ENCODE data around the gene TRIM52. TPM values are rescaled to one million over a fixed set of nuclear protein-coding genes. Genes with fewer than 3 reads are reported as not detected.

TRIM52 gene
- total and polyA plus RNA-seq, 2 of the 4 experiments (the other 2 are of a cell fraction), result 2.3 to 6.9 TPM

DNA sequence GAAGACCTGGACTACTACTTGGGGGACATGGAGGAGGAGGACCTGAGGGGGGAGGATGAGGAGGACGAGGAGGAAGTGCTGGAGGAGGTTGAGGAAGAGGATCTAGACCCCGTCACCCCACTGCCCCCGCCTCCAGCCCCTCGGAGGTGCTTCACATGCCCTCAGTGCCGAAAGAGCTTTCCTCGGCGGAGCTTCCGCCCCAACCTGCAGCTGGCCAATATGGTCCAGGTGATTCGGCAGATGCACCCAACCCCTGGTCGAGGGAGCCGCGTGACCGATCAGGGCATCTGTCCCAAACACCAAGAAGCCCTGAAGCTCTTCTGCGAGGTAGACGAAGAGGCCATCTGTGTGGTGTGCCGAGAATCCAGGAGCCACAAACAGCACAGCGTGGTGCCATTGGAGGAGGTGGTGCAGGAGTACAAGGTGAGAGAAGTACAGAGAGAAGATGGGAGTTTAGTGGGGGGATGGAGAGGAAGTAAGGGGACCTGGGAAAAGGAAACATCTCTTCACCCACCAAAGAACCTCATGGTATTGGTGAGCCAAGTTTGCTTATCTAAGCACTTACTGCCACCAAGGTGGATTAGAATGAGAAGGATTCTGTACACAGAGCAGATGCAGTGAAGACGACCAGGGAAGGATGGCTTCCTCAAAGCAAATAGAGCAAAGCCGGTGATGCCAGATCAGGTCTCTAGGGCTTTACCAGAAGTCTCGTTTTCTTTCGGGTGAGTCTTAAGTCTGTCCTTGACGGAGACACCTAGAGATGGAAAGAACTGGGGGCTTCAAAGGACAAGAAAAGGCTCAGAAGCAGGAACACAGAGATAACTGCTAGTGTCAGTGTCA lies 36.3 kb downstream of the TRIM52 start:
- peak overlapping the region; percentile 89 for H3K14ac ChIP-seq (replicated peaks; ENCODE audit: low read depth, low read length)
- H3K18ac ChIP-seq (ENCODE audit: low read depth, low read length), result no peak overlapping the region
- ChIA-PET CTCF (no interaction called here), POLR2A (ENCODE audit: unreplicated experiment) (interaction anchor here (0.8 kb wide), 1 partner anchor 12 kb away, joined by 3 read pairs; no protein-coding TSS in a partner anchor)
- H4K91ac ChIP-seq (ENCODE audit: insufficient read depth, low read depth, low read length), result peak overlapping the region; percentile 84
- WGBS, 2 experiments (ENCODE audit: extremely low coverage in 2 of 2, insufficient read length in 1 of 2), result 89% methylated on average over 7 of the region's 22 CpGs; no CpG with 5 or more reads in 1 of the 2 experiments
- peak overlapping the region; percentile 100 for H2AK9ac ChIP-seq (replicated peaks; ENCODE audit: low read depth, low read length, poor library complexity)
- H2BK20ac ChIP-seq (ENCODE audit: low read depth, low read length), result no peak overlapping the region
- peak overlapping the region; percentile 98 for H2AK5ac ChIP-seq (ENCODE audit: low read depth, low read length)
- H3K4me2 ChIP-seq (ENCODE audit: low read depth, low read length), result peak overlapping the region; percentile 97
- peaks cover 6% of the 10 kb centered on the region for H3K4me1 ChIP-seq (ENCODE audit: control insufficient read depth, insufficient read depth, low read length)
- ATAC-seq (ENCODE audit: low read depth) (no peak), DNase-seq (no peak)
- no peak for TF ChIP-seq MXI1 (IDR thresholded peaks at IDR 0.05; ENCODE audit: borderline replicate concordance, low read depth, low read length)
- no peak for TF ChIP-seq FOS (IDR thresholded peaks at IDR 0.05; ENCODE audit: low read depth, low read length)
- no peak for TF ChIP-seq BHLHE40 (IDR thresholded peaks at IDR 0.05; ENCODE audit: low read depth, low read length)
- TF ChIP-seq, protein P1, sequence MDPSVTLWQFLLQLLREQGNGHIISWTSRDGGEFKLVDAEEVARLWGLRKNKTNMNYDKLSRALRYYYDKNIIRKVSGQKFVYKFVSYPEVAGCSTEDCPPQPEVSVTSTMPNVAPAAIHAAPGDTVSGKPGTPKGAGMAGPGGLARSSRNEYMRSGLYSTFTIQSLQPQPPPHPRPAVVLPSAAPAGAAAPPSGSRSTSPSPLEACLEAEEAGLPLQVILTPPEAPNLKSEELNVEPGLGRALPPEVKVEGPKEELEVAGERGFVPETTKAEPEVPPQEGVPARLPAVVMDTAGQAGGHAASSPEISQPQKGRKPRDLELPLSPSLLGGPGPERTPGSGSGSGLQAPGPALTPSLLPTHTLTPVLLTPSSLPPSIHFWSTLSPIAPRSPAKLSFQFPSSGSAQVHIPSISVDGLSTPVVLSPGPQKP (IDR thresholded peaks at IDR 0.05; ENCODE audit: borderline replicate concordance, low read depth, low read length), result no peak
- TF ChIP-seq, protein P2, sequence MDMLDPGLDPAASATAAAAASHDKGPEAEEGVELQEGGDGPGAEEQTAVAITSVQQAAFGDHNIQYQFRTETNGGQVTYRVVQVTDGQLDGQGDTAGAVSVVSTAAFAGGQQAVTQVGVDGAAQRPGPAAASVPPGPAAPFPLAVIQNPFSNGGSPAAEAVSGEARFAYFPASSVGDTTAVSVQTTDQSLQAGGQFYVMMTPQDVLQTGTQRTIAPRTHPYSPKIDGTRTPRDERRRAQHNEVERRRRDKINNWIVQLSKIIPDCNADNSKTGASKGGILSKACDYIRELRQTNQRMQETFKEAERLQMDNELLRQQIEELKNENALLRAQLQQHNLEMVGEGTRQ (IDR thresholded peaks at IDR 0.05; ENCODE audit: low read depth, low read length), result no peak
- peaks cover 20 to 40% of the 10 kb centered on the region in 2 experiments for H3K79me1 ChIP-seq (ENCODE audit: low read depth in 1 of 2, low read length in 2 of 2)
- H3K27me3 ChIP-seq (ENCODE audit: control insufficient read depth, insufficient read depth, low read length), result no peaks in the 10 kb centered on the region
- peaks cover 14% of the 10 kb centered on the region for H3K9me1 ChIP-seq (ENCODE audit: insufficient read depth, low read length)
- peak overlapping the region; percentile 97 for H3K4ac ChIP-seq (ENCODE audit: low read depth, low read length)
- 0 out of 2 replicates have a peak overlapping the region, but pooled peaks have one; percentile 84 for H3K56ac ChIP-seq (ENCODE audit: extremely low read depth, insufficient read depth, low read length)
- H3K27ac ChIP-seq (ENCODE audit: insufficient read depth, low read length), result peak overlapping the region; percentile 92
- H4K20me1 ChIP-seq (ENCODE audit: insufficient read depth, low read length), result peaks cover 10% of the 10 kb centered on the region
- H3K4me3 ChIP-seq (ENCODE audit: insufficient read depth, low read depth, low read length), result peak overlapping the region; percentile 82
- H2BK15ac ChIP-seq (ENCODE audit: low read depth, low read length), result peak overlapping the region; percentile 30; the same call in 1 of the 3 replicates
- peak overlapping the region; percentile 68 to 99; a peak in 3 of 4 replicates for H4K8ac ChIP-seq (ENCODE audit: low read depth in 2 of 2, low read length in 2 of 2)
- peaks cover 6% of the 10 kb centered on the region for H3K36me3 ChIP-seq (ENCODE audit: control insufficient read depth, insufficient read depth, low read length)
- peak overlapping the region; percentile 99 for H2AFZ ChIP-seq (replicated peaks; ENCODE audit: low read length, poor library complexity)
- intact Hi-C loops (cut with micrococcal nuclease) (no loop called here), dilution Hi-C loops (cut with HindIII; ENCODE audit: low sequenced_read_pairs, unreplicated experiment) (no loop called here), in situ Hi-C loops (cut with MboI; ENCODE audit: low sequenced_read_pairs) (no loop called here)
- H2BK5ac ChIP-seq (ENCODE audit: low read depth, low read length, poor library complexity, severe bottlenecking), result peak overlapping the region; percentile 94
- peak overlapping the region; percentile 14 for H3K23ac ChIP-seq (ENCODE audit: low read depth, low read length)
- H3K9ac ChIP-seq (ENCODE audit: low read depth, low read length), result peak overlapping the region; percentile 80
- H2BK120ac ChIP-seq (ENCODE audit: low read depth, low read length), result no peak overlapping the region
- no TSS peak for BruUV-seq (replicated peaks)
- peak overlapping the region; percentile 72 for H4K5ac ChIP-seq (ENCODE audit: low read depth, low read length)
- no peaks in the 10 kb centered on the region for H3K9me3 ChIP-seq (ENCODE audit: control insufficient read depth, insufficient read depth, low read length)

Measured in IMR-90 (cell line).